Measurements from ENCODE around the gene GPR39.

GPR39 gene

DNA sequence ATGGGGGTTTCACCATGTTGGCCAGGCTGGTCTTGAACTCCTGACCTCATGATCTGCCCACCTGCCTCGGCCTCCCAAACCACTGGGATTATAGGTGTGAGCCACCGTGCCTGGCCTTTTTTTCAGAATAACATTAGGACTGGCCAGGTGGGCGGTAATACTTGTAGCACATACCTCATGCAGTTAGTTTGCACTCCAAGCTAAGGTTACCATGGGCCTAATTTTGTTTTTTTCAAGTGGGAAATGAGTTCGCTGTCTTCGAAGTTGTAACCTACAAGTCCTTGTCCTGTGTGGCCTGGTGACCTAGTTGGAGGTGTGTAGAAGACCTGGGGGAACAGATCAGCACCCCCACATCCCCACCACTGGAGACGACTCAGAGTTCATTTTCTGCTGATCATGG is 178.6 kb downstream of the GPR39 start:
- H3K36me3 Mint-ChIP-seq, result no peaks in the 10 kb centered on the region
- H3K4me1 Mint-ChIP-seq (ENCODE audit: low read depth), result no peaks in the 10 kb centered on the region
- peaks cover 2% of the 10 kb centered on the region for H3K9me3 Mint-ChIP-seq (ENCODE audit: low read depth)
- H3K27ac Mint-ChIP-seq, result no peak overlapping the region
- H3K27me3 Mint-ChIP-seq, result peaks cover 2% of the 10 kb centered on the region
- H3K4me3 Mint-ChIP-seq, result no peak overlapping the region

DNA sequence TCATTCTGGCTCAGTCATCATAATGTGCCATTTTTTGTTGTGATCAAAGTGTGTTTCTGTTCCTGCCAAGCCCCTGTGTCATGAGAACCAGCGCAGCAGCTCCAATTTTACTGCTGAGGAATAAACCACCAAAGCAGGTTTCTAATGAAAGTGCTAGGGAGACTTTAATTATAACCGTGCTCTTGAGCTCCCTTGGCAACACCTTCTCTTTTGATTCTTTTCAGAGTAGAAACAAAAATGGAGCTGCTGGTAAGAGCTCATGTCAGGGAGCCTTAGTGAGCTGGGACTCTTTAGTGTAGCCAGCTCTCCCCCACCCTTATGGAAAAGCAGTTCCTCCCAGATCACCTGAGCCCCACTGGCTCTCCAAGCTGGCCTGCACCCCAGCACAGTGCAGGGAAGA is 179.1 kb downstream of the GPR39 start:
- no peak overlapping the region for H3K4me3 Mint-ChIP-seq
- H3K27me3 Mint-ChIP-seq, result peaks cover 2% of the 10 kb centered on the region
- peaks cover 4% of the 10 kb centered on the region for H3K9me3 Mint-ChIP-seq (ENCODE audit: low read depth)
- no peaks in the 10 kb centered on the region for H3K4me1 Mint-ChIP-seq (ENCODE audit: low read depth)
- H3K27ac Mint-ChIP-seq, result no peak overlapping the region
- no peaks in the 10 kb centered on the region for H3K36me3 Mint-ChIP-seq

DNA sequence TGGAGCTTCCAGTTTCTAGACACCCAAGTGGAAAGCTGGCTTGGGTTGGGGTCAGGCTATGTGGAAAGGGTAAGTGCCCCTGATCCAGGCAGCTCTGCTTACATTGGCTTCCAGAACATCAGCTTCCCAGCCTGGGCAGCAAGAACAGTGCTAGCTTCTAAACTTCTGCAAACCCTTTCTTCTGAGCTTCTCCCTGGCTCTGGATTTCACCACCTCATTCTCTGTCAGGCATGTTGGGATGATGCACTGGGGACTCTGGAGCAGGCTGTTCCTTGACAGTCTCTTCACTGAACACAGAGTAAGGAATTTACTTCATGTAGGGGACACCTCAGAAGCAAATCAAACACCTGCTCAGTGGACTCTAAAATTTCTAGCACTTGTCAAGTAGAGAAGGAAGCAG is 180.6 kb downstream of the GPR39 start:
- Mint-ChIP-seq H3K4me3 (no peak overlapping the region), H3K9me3 (ENCODE audit: low read depth) (peaks cover 4% of the 10 kb centered on the region), H3K27ac (no peak overlapping the region), H3K27me3 (peaks cover 2% of the 10 kb centered on the region), H3K36me3 (no peaks in the 10 kb centered on the region), H3K4me1 (ENCODE audit: low read depth) (no peaks in the 10 kb centered on the region)

DNA sequence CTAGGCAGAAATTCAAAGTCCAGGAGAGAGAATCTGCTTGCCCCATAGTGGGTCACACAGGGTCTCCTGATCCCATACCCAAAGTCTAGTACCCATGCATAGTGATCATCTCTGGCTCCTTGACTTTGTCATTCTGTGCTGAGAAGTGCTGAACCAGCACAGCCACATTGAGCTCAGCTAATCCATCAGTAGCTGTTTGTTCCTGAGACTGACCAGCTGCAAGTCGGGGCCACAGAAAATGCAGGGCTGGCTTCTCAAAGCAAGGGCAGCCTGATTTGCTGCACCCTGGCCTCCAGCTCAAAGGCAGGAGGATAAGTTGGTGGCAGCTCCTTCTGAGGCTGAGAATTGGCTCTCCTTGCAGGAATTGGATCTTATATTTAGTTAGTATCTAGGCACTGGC is 181.2 kb downstream of the GPR39 start:
- H3K27ac Mint-ChIP-seq, result no peak overlapping the region
- no peaks in the 10 kb centered on the region for H3K4me1 Mint-ChIP-seq (ENCODE audit: low read depth)
- peaks cover 4% of the 10 kb centered on the region for H3K9me3 Mint-ChIP-seq (ENCODE audit: low read depth)
- H3K4me3 Mint-ChIP-seq, result no peak overlapping the region
- peaks cover 2% of the 10 kb centered on the region for H3K27me3 Mint-ChIP-seq
- H3K36me3 Mint-ChIP-seq, result no peaks in the 10 kb centered on the region

DNA sequence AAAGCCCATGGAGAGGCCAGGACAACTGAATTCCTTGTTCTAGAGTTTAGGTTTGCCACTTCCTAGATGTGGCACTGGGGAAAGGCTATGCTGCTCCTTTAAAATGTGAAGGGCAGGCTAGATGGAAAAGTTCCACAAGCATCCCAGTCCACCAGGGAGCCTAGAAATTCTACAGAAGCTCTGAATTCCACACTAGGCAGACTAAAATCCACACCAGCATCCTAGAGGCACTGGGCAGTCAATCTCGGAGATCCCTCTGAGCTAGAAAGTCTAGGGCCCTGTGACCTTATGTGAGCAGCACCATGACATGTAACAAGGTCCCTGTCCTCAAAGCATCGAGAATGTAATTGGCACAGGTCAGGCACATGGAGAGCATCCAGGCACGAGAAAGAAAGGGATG is 181.9 kb downstream of the GPR39 start:
- no peak overlapping the region for H3K27ac Mint-ChIP-seq
- no peaks in the 10 kb centered on the region for H3K4me1 Mint-ChIP-seq (ENCODE audit: low read depth)
- H3K36me3 Mint-ChIP-seq, result no peaks in the 10 kb centered on the region
- peaks cover 2% of the 10 kb centered on the region for H3K27me3 Mint-ChIP-seq
- H3K4me3 Mint-ChIP-seq, result no peak overlapping the region
- H3K9me3 Mint-ChIP-seq (ENCODE audit: low read depth), result peaks cover 4% of the 10 kb centered on the region

DNA sequence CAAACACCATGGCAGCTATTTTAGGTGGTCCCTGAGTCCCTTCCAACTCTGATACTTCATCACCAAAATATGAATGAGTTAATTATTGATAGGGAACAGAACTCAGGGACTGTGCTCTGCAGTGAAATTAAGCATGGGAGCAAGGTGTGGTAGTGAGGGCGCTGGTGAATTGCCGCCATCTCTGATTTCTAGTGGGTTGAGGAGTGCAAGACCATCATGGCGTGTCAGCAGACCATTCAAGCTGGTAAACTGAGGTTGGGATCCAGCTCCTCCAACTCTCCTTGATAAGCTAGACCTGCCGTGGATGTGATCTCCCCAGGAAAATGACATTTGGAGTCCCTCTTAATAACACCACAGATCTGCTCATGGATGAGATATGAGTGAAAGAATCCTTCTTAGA is 183.0 kb downstream of the GPR39 start:
- H3K9me3 Mint-ChIP-seq (ENCODE audit: low read depth), result peaks cover 4% of the 10 kb centered on the region
- no peak overlapping the region for H3K4me3 Mint-ChIP-seq
- H3K27me3 Mint-ChIP-seq, result peaks cover 2% of the 10 kb centered on the region
- no peaks in the 10 kb centered on the region for H3K4me1 Mint-ChIP-seq (ENCODE audit: low read depth)
- no peak overlapping the region for H3K27ac Mint-ChIP-seq
- H3K36me3 Mint-ChIP-seq, result no peaks in the 10 kb centered on the region

DNA sequence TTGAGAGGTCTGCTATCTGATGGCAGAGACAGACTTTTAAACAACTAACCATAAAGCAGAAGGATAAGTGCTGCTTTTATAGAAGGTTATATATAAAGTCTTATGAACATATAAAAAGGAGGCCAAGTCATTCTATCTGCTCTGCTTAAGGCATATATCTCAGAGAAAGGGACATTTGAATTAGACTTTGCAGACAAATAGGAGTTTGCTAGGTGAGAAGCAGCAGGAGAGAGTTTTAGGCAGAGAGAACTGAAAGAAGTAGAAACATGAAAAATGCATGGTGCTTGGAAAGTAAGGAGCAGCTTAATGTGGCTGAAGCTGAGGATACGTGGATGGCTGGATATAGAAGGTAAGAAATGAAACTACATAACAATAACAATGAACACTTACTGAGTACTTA is 188.0 kb downstream of the GPR39 start:
- H3K36me3 Mint-ChIP-seq, result no peaks in the 10 kb centered on the region
- no peaks in the 10 kb centered on the region for H3K4me1 Mint-ChIP-seq (ENCODE audit: low read depth)
- H3K4me3 Mint-ChIP-seq, result no peak overlapping the region
- H3K27me3 Mint-ChIP-seq, result no peaks in the 10 kb centered on the region
- no peak overlapping the region for H3K27ac Mint-ChIP-seq
- H3K9me3 Mint-ChIP-seq (ENCODE audit: low read depth), result peaks cover 4% of the 10 kb centered on the region

DNA sequence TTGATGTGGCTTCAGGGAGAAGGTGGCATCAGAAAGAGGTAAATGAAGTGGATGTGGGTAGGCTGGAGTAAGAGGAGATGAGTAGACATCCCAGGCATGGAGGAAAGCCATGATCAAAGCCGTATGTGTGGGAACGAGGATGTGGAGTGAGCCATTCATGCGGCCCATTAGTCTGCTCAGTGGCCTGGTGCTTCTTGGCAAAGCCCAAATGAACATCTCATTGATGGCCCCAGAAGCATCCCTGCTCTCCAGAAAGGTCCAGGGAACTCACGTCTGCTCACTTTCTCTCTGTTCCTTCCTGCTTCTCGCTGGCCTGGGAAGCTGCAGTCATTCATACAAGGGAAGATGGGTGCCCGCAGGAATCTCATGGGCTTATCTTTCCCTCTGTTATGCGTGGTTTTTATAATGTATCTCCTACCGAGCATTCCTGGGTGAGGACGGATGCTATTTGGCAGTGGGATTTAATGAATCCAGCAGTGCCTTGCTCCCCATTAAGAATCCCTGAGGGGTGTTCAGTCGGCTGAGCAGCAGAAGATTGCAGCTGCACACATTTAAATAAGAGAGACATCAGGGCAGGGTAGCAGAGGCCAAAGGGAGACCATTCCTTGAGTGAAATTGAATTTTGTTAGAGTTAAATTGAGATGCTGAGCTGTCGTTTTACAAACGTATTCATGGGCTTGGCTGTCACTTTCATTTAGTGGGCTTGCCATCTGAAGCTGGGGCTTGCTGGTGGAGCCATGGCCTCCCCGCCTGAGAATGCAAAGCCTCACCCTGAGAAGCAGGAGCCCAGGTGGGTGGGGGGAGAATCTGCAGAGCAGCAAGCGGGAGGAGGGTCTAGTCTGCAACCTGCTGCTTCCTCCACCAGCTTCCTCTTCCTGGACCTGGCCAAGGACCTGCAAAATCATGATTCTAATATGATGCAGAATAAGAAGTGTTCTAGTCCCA is 188.9 kb downstream of the GPR39 start:
- Mint-ChIP-seq H3K27me3 (no peaks in the 10 kb centered on the region), H3K4me3 (no peak overlapping the region), H3K4me1 (ENCODE audit: low read depth) (no peaks in the 10 kb centered on the region), H3K27ac (no peak overlapping the region), H3K9me3 (ENCODE audit: low read depth) (no peaks in the 10 kb centered on the region), H3K36me3 (no peaks in the 10 kb centered on the region)

DNA sequence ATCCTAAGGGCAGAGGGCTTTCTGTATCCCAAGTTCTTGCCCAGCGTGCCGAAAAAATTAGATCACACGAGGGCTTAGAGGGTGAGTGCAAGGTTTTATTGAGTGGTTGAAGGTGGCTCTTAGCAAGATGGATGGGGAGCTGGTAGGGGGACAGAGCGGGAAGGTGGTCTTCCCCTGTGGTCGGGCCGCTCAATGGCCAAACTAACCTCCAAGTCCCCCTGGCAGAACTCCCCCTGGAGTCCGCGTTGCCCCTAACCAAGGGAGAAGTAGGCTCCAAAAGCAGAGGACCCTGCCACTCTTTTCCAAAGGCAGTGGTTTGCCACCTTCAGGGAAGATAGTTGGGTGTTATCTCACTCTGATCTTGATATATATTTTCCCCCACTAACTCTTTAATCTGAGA is 190.0 kb downstream of the GPR39 start:
- Mint-ChIP-seq H3K36me3 (no peaks in the 10 kb centered on the region), H3K4me1 (ENCODE audit: low read depth) (no peaks in the 10 kb centered on the region)

DNA sequence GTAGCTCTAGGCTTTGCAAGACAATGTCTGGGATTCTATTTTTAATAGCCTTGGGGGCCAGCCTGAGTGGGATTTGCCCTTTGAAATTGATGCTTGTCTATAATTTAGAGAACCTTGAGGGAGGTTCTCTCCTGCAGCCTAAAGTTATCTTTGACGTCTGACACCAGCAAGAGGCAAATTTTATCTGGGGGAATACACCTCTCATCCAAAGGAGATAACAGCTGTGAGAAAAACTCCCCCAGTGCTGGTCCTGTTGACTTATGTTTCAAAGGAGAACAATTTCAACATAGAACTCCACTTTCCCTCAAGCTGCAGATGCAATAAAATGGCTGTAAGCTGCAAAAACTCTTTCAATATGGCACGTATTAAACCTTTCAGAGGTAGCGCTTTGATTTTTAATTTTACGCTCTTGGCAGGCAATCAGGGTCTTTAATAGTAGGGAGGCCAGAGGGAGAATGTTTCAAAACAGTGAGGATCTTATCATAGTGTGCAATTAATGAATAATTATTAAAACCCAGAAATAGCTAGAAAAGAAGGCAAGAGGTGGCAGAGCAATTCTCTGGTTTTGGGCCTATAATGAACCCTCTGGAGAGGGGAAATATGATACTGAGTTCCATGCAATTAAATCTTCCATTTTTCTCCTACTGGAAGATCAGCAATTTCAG is 191.0 kb downstream of the GPR39 start:
- H3K27ac Mint-ChIP-seq, result no peak overlapping the region
- H3K36me3 Mint-ChIP-seq, result no peaks in the 10 kb centered on the region
- no peaks in the 10 kb centered on the region for H3K9me3 Mint-ChIP-seq (ENCODE audit: low read depth)
- H3K27me3 Mint-ChIP-seq, result no peaks in the 10 kb centered on the region
- no peak overlapping the region for H3K4me3 Mint-ChIP-seq
- no peaks in the 10 kb centered on the region for H3K4me1 Mint-ChIP-seq (ENCODE audit: low read depth)

More for the DNA sequence above, 190.0 kb downstream of the GPR39 start:
- Mint-ChIP-seq H3K4me3 (no peak overlapping the region), H3K9me3 (ENCODE audit: low read depth) (no peaks in the 10 kb centered on the region), H3K27ac (no peak overlapping the region), H3K27me3 (no peaks in the 10 kb centered on the region)

DNA sequence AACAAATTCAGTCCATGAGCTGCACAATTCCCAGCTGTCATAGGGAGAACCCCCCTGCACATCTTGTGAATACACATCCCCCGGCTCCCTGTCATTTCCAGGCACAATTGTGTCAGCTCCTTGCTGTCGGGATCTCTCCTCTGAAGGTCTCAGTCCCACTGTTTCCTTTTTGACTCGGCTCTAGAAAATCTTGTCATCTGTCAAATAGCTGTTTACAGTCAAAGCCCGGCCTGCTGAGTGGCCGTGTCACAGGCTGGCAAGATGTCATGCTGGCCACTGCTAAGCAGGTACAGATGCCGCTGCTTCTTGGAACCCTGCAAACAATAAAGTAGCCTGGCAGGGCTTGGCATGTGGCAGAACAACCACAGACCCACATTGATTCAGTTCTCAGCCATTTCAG is 191.7 kb downstream of the GPR39 start:
- no peaks in the 10 kb centered on the region for H3K9me3 Mint-ChIP-seq (ENCODE audit: low read depth)
- H3K4me1 Mint-ChIP-seq (ENCODE audit: low read depth), result no peaks in the 10 kb centered on the region
- no peak overlapping the region for H3K27ac Mint-ChIP-seq
- no peaks in the 10 kb centered on the region for H3K27me3 Mint-ChIP-seq
- H3K4me3 Mint-ChIP-seq, result no peak overlapping the region
- no peaks in the 10 kb centered on the region for H3K36me3 Mint-ChIP-seq

DNA sequence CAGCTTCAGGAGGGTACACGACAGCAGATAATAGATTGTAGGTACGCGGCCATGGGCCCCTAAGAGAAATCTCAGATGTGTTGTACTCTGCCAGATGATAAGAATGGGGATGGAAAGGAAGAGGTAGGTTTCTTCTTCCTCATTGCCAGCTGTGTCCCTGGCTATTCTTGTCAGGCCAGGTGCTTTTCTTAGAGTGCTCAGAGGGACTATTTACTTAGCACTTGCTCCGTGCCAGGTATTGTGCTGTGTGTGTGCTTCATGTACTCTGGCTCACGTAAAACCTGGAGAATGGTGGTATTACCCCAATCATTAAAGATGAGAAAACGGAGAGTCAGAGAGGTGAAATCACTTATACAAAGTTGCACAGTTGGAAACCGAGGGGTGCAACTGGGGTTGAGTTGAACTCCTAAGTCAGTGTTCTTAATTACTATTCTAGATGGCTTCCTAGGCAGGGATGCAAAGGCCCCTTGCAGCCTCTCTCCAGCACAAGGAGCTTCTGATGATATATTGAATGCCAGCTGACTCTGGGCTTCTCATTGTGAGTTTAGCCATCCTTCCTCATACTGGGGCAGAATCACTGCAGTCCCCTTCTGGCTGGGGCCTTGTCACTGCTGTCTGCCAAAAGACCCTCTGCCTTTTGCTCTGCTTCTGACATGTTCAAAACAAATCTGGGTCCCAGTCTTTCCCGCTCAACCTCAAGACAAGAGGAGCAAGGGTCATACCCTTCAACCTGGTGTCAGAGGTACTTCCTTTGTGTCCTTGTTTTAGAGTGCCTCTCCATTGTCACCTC is 192.7 kb downstream of the GPR39 start:
- H3K4me1 Mint-ChIP-seq (ENCODE audit: low read depth), result no peaks in the 10 kb centered on the region
- no peaks in the 10 kb centered on the region for H3K9me3 Mint-ChIP-seq (ENCODE audit: low read depth)
- no peaks in the 10 kb centered on the region for H3K27me3 Mint-ChIP-seq
- H3K4me3 Mint-ChIP-seq, result no peak overlapping the region
- no peak overlapping the region for H3K27ac Mint-ChIP-seq
- H3K36me3 Mint-ChIP-seq, result no peaks in the 10 kb centered on the region

DNA sequence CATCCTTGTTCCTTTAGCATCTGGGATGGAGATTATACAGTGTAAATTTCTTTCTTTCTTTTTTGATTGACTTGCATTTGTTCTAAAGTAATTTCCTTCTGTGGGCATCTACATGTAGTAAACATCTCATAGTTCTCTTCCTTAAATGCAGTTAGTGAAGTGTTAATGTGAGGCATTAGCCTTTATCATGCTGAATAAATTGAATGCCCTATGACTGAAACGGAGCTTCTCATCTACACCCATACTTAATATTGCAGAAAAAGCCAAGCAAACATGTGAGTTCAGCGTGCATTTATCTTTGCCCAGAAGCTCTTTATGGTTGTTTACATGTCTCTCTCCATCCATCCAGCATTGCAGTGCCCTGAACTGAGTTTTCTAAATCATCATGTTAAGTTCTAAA is 195.1 kb downstream of the GPR39 start:
- Mint-ChIP-seq H3K27me3 (no peaks in the 10 kb centered on the region), H3K27ac (no peak overlapping the region), H3K9me3 (ENCODE audit: low read depth) (no peaks in the 10 kb centered on the region), H3K4me3 (no peak overlapping the region), H3K36me3 (no peaks in the 10 kb centered on the region), H3K4me1 (ENCODE audit: low read depth) (no peaks in the 10 kb centered on the region)

DNA sequence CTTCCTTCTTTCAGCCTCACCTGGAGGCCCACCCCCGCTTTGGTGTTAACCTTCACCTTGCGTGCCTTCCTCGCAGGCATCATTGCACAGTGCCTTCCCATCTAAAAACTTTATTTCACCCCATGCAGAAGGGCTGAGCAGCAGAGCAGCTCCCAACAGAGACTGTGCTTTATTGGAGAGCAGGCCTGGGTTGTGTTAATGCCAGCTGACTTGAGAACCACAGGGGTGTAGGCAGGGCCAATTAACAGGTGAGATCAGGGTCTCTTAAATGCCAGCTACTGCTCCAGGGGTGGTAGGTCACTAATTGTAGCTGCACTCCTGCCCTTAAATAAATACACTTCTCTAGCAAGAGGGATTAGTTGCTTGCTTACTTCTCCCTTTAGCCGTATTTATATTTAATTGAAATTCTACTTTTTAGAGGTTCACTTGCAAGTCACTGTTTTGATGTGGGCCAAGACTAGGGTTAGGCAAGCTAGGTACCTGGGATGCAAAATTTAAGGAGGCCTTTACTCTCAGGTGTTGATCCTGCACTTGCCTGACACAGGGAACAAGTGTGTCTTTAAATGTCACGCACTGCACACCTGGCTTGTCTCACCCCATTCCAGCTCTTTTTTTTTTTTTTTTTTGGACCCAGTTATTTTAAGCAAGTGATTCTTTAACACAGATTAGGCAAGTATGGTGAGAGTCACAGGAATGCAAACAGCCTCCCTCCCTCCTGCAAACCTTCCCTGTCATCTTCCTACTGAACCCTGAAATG is 198.9 kb downstream of the GPR39 start:
- Mint-ChIP-seq H3K36me3 (no peaks in the 10 kb centered on the region), H3K27me3 (no peaks in the 10 kb centered on the region), H3K27ac (no peak overlapping the region), H3K4me1 (ENCODE audit: low read depth) (no peaks in the 10 kb centered on the region), H3K9me3 (ENCODE audit: low read depth) (no peaks in the 10 kb centered on the region), H3K4me3 (no peak overlapping the region)
